GM18870 (cell line): ENCODE results near the gene VTN.

Experiments
- ATAC-seq: cut with Tn5 transposase; IDR thresholded peaks from one replicate; pipeline ENCODE4 v1.9.1; 2021; ENCODE audit warnings: moderate library complexity; ENCODE audit not compliant: unreplicated experiment

Gene VTN, protein sequence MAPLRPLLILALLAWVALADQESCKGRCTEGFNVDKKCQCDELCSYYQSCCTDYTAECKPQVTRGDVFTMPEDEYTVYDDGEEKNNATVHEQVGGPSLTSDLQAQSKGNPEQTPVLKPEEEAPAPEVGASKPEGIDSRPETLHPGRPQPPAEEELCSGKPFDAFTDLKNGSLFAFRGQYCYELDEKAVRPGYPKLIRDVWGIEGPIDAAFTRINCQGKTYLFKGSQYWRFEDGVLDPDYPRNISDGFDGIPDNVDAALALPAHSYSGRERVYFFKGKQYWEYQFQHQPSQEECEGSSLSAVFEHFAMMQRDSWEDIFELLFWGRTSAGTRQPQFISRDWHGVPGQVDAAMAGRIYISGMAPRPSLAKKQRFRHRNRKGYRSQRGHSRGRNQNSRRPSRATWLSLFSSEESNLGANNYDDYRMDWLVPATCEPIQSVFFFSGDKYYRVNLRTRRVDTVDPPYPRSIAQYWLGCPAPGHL

DNA sequence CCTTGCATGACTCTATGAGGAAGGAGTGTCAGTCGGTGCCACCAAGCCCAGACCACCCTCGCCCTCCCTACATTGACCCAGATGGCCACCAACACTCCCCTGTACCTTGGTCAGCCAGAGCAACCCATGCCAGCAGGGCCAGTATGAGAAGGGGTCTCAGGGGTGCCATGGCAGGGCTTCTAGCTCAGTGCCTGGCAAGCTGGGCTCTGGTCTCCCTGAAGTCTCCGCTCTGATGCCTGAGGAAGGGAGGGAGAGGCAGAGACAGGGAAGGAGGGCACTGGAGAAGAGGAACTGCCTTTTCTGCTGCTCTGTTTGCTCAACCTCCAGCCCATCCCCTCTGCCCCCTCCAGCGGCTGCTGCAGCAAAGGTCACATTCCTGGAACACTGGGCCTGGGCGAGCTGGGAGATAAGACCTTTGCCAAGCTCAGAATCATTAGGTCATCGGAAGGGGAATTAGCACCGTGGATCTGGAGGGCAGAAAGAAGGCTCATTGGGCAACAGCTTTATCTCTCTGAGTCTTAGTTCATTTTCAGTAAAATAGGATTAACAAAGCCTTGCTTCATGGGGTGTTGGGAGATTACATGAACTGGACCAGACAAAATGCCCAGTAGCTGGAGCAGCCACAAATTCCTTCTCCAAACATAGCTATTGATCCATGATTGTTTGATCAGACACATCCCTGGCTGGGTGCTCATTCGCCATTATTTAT, at the start of gene VTN:
VTN (minus strand) TSS at position 273 of the 709 bp plus-strand sequence; CDS start at position 169, 104 bp downstream.
- ATAC-seq: no peak

DNA sequence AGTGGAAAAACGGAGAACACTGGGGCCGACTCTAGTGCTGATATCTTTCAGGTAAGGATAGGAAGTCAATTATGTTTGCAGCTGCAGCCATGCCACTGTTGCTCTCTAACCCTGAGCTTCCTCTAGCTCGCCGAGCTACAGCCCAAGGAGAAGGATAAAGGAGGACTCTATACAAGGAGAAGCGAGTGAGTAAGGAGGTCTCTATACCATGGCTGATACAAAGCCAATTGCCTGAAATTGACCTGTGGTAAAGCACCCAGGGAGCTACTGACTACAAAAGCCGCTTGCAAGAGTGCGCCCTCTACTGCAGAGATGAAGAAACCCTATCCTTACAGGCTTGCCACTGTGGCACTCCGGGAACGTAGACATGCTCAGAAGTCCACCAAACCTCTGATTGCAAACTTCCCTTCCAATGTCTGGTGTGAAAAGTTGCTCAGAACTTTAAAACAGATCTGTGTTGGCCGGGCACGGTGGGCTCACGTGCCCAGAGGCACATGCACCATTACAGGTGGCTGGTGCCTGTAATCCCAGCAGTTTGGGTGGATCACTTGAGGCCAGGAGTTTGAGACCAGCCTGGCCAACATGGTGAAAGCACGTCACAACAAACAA, 46.7 kb upstream of the VTN start:
- ATAC-seq: no peak

DNA sequence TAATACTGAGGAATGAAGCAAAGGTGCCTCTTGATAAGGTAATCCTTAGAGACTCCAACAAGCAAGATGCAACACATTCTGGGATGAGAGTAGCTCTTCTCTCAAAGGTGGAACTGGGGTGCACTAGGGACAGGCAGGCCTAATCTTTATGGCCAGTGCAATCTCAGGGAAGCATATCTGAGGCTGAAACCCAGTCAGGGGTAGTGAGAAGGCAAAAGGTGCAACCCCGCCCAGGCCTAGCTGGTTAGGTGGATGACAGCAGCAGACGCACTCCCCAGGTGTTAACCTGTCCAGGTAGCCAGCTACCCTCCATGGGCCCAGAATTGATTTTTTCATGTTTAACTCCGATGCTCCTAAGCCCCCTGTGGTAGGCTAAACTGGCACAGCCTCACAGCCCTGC, 45.8 kb upstream of the VTN start:
- ATAC-seq: no peak

DNA sequence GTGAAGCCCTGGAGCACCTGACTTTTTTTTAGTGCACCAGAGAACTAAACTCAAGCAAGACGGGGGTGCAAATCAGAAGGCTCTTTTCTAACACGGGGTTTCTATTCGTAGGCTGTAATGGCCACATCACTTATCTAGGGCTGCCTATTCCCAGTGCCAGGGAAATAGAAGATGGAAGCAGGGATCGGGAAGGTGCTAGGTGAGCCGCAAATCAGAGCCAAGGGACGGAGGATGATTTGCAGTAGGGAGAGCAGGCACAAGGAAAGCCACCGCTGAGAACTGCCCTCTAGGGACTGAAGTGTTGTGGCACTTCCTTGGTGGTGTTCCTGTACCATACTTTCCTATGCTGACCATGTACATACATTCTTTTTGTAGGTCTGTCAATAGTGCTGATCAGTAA, 43.7 kb upstream of the VTN start:
- ATAC-seq: no peak

DNA sequence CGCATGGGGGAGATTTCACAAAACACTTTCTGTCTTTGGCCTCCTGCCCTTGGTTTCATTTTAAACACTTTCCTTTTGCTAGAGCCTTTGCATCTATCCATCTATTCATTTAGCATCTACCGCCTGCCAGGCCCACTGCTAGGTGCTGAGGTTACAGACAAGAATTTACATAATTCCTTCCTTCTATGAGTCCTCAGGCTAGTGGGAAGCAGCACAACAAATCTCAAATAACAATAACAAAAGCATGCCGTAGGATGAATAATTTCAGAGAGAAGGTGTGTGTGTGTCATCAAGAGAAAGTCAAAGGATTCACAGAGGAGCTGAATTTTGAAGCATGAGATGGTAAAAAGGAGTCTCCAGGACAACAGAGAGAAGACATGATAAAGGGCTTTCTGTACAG, 42.0 kb upstream of the VTN start:
- no peak for ATAC-seq

DNA sequence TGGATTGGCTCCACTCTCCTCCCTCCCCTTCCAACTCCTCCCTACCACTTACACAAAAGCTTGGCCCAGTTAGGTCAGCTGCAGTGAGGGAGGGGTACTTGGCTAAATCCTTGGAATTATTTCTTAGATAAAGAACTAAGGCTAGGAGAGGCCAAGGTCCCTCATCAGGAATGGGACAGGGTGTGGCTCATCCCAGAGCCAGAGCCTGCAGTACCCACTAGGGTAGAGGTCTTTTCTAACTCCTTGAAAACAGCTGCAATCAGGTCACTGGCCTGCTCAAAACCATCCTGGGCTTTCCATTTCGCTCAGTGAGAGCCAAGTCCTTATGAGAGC, 37.8 kb upstream of the VTN start:
- ATAC-seq: no peak

DNA sequence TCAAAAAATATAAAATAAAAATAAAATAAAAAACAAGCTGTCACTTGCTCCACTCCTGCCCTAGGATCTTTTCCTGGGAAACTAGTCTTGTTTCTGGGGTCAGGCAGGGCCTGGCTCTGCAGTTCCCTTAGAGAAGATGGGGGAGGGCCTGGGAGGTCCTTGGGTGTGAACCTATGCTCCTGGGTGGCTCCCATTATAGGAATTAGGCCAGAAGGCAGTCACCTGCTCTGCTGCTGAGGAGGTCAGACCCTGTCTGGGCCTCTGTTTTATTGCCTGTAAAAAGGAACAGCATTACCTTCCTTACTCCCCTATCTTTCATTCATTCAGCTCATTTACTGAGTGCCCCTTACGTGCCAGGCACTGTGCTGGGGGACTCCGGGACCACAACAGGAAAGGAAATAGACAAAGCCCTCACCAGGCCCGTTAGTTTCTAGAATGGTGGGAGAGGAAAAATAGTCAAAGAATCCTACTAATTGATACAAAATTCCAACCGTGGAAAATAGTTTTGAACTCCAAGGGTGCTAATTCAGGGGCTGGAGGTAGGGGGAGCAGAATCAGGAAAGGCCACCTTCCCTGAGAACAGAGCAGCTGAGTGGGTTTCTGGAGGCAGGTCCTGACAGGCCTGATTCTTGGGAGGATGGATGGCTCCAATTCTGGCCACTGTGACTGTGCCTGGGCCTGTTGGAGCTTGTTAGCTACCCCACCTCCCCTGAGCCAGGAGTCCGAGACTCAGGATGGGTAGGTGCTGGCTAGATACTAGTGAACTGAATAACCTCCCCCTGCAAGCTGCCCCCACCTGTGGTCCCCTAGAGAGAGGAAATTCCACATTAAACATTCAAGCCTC, 37.2 kb upstream of the VTN start:
- ATAC-seq: no peak

DNA sequence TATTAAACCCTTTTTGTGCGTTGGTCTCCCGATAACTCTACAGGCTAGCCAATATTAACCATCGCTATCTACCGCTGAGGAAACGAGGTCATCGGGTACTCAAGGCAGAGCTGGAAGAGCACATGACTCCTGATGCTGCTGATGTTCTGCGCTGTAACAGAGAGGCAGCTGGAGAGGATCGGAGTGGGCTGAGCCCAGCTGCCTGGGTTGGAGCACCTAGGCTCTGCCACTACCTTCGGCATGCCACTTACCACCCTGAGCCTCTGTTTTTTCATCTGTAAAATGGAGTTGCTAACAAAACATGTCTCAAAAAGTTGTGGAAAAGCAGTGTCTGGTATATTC, 36.3 kb upstream of the VTN start:
- no peak for ATAC-seq

DNA sequence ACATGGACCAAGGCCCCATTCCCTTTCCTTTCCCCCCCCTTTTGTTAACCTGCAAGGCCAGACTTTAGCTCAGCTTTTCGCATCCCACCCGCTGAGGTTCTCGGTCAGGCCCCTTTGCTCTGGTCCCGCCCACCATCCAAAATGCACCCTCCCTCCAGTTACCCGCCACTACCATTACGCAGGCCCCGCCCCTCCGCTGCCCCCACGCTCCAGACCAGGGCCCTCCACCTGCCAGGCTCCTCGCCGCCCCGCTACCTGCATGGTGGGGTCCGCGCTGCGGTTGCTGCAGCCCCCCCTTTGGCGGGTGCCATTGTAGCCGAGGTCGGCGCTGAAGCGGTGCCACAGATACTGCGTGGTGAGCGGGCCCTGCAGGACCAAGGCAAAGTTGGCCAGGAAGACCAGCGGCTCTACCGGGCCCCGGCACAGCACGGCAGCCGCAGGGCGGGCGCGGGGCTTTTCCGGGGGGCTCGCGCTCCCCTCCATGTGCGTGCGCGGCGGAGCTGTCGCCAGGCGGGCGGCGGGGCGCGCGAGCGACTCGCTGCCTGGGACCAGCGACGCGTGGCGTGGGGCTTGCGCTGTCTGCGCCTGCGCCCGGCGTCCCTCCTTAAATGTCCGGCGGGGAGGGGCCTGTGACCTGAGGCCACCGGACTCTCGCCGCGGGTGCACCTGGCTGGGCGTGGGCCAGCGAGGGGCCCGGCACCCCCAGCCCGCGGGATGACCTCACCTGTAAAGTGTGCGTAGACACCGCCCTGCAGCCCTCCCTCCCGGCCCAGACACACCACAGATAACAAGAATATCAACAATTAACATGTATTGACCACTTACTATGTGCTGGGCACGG, 35.7 kb upstream of the VTN start, which contains the start of gene SLC46A1:
SLC46A1 (minus strand) TSS at position 581 of the 841 bp plus-strand sequence; CDS start at position 483, 98 bp downstream.
- no peak for ATAC-seq

DNA sequence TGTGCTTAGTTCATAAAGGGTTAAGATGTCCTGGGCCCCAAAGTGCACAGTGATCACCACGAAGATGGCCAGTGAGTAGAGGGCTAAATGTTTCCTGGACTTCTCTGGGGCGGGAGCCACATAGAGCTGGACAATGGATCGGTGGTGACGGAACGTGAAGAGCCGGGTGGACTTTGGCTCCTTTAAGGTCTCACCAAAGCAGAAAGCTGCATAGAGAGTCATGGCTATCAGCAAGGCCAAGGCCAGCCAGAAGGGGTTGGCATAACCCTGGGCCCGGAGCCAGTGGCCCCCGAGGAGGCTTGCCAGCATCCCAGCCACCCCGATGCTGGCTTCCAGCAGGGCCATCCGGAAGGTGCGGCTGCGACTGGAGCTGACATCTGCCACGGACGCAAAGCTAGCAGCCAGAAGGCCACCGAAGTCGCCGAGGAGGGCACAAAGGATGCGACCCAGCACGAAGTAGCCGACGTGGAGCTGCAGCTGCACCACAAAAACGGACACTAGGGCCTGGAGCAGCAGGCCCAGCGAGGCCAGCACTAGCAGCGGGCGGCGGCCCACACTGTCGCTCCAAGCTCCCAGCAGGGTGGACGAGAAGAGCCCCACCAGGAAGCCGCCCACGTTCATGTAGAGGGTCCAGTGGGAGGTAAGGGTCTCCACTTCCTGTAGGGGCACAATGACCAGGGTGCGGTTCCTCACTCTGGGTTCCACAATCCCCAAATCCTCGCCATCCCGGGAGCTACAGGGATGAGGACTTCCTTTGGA, 34.9 kb upstream of the VTN start:
- no peak for ATAC-seq

DNA sequence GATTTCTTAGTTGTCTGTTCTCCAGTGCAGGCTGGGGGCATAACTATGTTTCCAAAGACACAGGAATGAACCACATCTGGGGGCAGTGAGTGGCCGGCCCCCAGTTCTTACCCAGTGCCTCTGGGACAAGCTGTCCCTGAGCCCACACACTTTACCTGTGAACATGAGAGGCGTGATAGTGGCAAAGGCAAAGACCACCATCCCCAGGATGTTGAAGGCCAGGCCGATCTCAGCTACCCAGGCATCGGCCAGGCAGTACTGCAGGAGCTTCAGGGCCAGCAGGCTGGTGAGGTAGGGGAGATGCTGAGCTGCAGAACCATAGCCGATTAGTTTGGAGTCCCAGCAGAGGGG, 34.3 kb upstream of the VTN start:
- no peak for ATAC-seq

DNA sequence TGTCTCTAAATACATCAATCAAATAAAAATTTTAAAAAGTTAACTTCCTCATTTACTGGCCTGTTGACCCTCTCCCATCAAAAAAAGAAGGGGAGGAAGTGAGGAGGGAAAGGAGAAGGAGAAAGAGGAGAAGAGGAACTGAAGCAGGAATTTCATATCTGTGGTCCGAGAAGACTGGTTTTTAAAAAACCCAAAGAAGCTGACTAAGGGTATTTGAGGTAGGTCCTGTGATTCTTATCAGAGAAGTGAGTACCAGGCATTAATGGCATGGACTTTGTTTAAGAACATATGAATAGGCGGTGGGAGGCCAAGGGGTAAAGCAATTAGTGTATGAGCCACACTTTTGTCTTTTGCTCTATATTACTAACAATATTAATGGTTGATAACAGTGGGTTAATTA, 33.9 kb upstream of the VTN start:
- ATAC-seq: no peak

DNA sequence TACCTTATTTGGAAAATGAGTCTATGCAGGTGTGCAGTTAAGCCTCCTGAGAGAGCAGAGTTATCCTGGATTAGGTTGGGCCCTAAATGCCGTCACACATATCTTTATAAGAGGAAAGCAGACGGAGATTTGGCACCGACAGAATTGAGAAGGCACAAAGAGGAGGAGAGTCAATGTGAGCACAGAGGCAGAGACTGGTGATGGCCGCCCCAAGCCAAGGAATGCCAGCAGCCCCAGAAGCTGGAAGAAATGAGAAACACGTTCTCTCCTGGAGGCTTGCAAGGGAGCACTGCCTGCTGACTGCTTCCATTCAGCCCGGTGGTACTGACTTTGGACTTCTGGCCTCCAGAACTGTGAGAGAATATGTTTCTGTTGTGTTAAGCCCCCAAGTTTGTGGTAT, 32.7 kb upstream of the VTN start:
- ATAC-seq: no peak

DNA sequence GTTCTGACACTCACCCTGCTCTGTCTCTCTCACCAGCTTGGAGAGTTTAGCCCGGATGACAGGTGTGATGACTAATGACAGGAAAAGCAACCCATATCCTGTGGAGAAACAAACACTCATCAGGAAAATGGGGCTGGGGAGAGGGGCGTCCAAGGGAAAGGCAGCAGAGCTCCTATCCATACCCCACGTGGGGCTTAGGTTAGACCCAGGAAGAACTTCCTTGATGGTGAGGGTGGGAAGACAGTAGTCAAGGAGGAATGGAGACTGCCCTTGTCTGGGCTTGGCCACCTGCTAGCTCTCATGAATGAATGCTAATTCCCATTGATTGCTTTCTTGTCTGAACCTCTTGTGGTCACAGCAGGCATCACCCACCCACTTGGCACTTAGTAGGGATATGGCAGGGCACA, 32.1 kb upstream of the VTN start:
- no peak for ATAC-seq

DNA sequence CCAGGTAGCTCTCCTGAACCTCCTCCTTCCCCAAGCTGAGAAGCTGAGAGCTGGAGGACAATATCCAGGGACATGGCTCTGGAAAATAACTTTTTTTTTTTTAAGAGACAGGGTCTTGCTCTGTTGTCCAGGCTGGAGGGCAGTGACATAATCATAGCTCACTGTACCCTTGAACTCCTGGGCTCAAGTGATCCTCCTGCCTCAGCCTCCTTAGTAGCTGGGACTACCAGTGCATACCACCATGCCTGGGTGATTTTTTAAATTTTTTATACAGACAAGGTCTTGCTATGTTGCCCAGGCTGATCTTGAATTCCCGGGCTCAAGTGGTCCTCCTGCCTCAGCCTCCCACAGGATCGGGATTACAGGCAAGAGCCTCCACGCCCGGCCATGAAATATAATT, 29.7 kb upstream of the VTN start:
- ATAC-seq: no peak

DNA sequence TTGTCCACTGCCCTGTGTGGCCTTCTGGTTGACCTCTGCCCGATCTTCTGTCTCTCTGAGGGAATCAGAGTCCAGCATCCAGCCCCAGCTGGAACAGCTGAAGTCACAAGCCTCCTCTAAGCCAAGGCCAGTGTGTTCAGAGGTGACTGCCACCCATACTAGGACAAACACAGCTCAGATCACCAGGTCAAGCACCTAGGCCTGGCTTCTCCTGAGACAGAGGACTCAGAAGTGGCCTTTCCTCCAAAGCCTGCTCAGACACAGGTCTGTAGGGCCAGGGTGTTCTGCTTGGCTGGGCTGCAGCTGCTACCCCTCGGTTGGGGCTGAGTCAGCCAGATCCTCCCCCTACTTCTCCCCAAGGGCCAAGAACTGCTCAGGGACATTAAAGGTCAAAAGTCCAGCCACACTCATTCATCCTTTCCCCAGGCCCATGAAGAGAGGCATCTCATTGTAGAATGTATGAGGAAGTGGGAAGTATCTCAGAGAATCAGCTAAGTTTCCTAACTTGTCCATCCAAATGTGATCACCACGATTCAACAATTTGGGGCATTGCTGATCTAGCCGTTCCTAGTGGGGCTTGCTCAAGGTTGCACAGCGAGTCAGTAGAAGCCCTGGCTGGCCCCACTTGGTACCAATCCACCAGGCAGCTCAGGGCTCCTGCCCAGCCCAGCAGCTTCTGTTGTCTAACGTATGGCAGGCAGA, 28.3 kb upstream of the VTN start:
- no peak for ATAC-seq

DNA sequence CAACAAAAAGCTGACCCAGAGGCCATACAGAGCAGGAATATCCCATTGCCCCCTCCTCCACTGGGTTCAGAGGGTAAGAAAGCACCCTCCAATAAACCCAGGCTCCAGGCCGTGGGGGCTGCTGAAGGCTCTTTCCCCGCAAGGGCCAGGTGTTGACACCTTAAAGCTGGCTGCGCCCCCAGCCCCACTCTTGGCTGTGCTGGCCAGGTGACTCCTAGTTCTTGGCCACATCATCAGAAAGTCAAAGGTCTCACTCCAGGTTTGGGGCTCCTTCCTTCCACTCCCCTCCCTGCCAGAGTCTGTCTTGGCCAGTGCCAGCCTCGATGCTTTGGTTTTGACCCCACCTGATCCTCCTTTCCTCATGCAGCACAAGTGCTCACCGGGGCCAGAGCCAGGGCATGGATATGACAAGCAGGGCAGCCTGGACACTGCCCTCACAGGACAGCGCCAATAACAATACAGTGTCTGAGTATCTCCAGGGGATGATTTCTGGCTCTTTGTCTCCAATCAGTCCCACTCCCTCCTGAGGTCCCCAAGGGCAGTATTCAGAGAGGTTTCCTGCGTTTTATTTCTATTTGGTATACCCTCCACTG, 27.7 kb upstream of the VTN start:
- ATAC-seq: no peak

DNA sequence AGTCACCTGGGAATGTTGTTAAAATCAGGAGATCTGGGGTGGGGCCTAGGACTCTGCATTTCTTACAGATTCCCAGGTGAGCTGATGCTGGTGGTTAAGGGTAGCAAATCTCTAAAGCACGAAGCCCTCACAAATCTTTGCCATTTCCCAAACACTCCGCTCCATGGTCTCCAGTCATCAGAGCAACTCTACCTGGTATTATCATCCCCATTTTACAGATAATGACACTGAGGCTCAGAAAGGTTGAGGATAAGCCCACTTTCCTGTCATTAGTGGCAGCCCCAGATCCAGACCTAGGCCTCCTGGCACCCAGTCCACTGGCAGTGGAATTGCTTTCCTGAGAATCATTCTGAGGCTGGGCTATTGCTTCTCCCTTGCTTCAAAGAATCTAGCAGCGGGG, 27.2 kb upstream of the VTN start:
- ATAC-seq: no peak
